Stimulated activated CD4-positive, alpha-beta T cell treated with anti-CD3 and anti-CD28 coated beads, Interleukin-12 subunit alpha, Interleukin-12 subunit beta, amount 100 ng/mL, for 4 hours (primary cell): ENCODE results near the gene MAN2B2.

ENCODE experiments used
- DNase-seq: peaks from one replicate; pipeline ENCODE4 v3.0.0-alpha.2; 2020

Gene MAN2B2

DNA sequence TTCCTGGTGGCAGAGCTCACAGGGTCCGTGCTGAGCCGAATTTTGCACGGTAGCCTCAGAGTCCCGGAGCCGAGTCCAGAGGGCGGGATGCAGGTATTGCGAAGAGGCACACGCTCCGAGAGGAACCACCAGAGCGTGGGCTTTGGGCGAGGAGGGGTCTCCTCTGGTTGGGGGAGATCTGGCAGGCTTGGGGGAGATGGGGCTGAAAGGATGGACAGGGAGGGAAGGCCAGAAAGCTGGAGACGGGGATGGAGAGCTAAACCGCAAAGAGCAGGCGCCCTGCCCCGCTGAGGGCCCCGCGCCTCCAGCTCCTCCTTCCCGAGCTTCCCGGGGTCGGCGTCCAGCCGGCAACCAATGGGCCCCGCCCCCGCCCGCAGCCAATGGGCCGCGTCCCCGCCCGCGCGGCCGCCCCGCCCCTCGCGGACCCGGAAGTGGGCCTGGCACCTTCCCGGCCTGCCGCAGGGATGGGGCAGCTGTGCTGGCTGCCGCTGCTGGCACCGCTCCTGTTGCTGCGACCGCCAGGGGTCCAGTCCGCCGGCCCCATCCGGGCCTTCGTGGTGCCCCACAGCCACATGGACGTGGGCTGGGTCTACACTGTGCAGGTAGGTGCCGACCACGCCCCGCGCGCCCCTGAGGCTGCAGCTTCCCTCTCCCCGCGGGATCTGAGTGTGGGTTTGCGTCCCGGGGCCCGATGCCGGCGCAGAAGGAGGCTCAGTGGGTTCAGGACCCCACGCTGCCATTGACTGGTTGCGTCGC is at the start of gene MAN2B2:
MAN2B2 (plus strand) TSS at position 443 of the 756 bp plus-strand sequence; CDS start at position 465, 22 bp downstream.
- DNase-seq, result peak; percentile 85

DNA sequence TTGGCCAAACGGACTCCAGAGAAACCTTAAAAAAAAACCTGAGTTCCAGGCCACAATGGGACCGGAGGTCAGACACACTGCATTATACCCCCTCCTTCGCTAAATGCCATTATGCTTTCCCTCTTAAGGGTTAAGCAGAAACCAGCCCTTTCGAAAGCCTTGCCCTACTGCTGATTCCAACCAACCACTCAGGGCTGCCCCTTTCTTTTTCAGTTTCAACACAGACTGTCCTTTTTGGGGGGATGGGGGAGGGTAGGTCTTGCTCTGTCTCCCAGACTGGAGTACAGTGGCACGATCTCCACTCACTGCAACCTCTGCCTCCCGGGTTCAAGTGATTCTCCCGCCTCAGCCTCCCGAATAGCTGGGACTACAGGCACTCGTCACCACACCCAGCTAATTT is 49.5 kb upstream of the MAN2B2 start:
- DNase-seq, result no peak

DNA sequence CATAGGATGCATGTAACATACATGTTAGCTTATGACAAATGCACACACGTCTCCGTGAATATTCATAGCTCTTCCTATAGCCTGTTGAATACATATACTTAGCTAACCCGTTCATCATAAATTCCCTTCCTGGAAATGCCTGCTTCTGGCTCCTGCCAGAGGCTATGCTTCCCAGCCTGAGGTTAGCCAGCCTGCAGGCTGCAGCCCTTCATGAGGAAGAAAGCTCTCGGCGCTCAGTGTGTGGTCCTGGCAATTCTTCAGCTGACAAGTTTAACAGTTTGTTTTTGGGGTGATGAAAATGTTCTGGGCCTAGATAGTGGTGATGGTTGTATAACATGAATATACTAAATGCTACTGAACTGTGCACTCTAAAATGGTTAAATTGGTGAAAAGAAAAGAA is 48.8 kb upstream of the MAN2B2 start:
- DNase-seq, result no peak

DNA sequence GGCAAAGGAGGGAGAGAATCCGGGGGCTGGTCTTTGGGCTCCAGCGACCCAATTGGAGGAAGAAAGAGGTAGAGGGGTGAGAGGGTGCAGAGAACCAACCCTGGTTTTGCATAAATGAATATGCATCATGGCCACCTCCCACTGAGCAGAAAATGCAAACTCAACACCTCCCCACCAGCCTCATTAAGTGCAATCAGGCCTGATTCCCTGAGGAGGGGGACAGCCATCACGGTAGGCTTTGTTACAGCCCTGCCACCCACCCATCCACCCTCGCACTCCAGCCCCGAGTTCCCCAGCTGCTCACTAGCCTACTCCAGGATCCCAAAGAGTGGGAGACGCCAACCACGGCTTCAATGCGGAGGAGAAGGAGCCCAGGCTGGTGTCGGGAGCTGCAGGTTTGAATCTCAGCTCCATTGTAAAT is 48.3 kb upstream of the MAN2B2 start:
- no peak for DNase-seq

DNA sequence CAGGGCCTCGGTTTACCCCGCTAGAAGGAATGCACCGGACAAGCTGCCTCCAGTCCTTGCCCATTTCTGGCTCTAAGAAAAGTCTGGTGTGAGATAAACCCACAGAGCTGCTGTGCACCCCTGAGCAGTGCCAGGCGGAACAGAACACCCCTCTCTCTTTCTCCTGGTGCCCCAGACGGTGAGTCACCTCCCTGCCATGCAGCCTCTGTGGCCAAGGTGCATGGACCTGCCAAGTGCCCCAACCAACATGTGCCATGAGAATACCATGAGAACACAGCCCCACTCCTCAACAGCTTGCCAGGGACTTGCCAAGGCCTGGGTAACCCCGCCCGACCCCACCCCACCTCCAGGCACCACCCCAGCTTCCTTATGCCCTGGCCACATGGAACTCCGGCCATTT is 47.7 kb upstream of the MAN2B2 start:
- DNase-seq, result no peak

DNA sequence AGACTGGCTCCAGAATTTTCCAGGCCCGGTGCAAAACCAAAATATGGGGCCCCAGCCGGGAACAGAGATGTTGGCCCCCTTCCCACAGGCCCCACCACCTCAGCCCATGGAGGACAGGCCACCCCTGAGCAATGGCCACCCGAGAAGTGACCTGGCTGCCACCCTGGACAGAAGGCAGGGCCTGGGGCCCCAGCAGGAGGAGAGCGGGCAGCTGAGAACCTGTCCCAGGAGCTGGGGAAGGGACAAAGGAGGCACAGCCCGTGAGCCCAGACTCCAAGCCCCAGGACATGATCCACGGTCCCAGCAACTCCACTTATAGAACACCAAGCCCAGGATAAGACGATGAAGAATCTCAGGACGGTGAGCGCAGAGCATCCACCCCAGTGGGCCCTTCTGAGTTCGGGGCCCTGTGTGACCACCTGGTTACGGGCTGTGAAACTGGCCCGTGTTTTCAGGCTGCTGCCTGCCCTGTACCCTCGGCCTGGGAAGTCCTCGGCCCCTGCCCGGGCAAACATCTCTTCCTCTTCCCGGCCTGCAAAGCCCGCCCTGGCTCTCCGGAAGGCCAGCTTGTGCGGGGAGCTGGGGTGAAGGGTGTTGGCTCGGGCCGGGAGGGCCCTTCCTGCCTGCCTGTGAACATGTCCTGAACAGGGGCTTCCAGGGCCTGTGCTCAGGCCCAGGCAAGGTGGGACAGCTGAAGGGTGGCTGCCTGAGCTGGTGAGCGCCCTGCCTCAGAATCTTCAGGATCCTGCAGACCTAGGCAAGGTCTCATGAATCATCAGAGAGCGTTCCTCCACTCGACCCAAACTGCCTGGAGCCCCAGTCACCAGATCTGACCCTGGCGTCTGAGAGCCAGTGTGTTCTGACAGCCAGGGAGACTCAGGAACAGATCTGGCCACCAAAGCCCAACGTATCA is 47.0 kb upstream of the MAN2B2 start:
- no peak for DNase-seq

DNA sequence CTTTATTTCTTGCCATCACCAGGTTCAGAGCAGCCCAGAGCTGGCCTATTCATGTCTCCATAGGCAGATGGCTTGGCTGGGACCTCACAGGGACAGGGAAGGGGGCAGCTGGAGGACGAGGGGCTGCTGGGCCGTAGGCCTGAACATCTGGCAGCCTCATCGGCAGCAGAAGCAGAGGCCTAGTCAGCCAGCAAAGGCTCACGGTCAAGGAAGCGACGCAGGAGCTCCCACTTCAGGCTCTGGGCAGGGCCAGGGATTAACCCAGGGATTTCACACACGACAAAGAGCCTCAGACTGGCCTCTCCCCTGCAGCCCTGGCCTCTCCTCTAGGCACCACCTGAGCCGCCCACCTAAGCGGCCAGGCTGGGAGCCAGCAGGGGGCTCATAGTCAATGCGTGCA is 46.0 kb upstream of the MAN2B2 start:
- DNase-seq, result no peak

DNA sequence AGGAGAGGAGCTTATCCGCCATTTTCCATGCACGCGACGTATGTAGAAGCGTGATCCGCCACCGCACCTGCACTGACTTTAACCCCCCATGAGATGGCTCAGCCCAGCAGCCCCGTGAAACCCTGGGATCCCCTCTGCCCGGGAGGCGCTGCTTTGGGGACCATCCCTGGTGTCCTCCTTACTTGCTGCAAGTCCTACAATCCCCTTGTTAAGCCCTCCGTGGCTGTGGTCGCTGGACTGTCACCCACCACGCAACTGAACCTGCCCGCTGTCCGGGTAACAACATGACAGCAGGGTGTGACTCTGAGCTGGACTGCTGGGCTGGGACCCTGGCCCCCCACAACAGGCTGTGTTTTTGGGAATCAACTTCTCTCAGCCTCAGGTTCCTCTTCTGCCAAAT is 44.7 kb upstream of the MAN2B2 start:
- no peak for DNase-seq

DNA sequence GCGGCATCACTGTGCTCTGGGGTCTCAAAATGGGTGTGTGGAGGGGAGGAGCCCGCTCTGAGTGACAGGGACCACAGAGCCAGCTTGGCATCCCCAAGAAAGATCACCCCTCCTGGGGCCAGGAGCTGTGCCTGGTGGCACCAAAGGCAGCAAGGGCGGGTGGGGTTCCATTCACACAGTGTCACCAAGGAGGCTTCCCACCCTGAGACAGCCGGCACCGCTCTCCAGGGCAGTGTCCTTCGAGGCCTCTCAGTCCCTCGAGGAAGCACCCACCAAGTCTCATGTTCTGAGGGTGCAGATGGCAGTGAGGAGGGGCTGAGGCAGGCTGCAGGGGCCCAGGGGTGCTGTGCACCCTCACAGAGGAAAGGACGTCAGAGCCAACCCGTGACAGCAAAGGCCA is 44.0 kb upstream of the MAN2B2 start:
- DNase-seq, result no peak

DNA sequence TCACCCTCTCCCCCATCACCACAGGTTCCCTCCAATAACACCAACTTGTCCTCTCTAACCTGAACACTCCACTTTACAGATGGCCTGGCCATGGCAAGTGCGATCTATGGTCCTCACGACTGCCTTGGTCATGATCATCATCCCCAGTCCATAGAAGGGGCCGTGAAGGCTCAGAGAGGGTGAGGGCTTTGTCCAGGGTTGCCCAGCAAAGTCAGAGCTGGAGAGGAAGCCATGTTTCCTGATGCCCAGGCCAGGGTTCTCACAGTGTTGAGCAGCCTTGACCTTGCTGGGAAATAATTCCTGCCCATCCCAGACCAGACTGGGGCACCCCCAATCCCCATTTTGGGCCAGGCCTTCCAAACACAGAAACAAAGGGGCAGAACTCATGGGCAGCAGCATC is 42.9 kb upstream of the MAN2B2 start:
- DNase-seq, result no peak

DNA sequence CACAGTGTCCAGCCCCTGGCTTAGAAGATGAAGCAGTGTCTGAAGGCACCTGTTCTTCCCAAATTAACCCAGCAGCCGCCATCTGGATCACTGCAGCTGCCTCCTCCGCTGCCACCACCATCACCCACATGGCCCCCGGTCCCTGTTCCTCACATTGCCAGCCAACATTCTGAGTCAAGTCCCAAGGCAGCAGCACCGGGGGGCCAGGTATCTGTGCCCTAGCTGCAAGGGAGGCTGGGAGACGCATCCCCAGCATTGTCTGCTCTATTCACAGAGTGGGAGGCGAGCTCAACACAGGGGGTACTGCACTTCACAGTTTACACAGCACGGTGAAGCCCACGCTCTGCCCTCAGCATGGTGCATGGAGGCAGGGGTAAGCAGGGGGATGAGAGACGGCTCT is 42.3 kb upstream of the MAN2B2 start:
- DNase-seq, result no peak

DNA sequence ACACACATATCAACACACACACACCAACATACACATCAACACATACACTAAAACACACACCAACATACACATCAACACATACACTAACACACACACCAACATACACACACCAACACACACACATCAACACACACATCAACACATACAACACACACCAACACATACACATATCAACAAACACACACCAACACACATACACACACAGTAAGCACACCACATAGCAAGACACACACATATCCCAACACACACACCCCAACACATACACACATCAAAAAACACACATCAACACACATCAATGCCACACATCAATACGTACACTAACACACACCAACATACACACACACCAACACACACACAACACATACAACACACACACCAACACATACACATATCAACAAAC is 40.9 kb upstream of the MAN2B2 start:
- DNase-seq, result no peak

DNA sequence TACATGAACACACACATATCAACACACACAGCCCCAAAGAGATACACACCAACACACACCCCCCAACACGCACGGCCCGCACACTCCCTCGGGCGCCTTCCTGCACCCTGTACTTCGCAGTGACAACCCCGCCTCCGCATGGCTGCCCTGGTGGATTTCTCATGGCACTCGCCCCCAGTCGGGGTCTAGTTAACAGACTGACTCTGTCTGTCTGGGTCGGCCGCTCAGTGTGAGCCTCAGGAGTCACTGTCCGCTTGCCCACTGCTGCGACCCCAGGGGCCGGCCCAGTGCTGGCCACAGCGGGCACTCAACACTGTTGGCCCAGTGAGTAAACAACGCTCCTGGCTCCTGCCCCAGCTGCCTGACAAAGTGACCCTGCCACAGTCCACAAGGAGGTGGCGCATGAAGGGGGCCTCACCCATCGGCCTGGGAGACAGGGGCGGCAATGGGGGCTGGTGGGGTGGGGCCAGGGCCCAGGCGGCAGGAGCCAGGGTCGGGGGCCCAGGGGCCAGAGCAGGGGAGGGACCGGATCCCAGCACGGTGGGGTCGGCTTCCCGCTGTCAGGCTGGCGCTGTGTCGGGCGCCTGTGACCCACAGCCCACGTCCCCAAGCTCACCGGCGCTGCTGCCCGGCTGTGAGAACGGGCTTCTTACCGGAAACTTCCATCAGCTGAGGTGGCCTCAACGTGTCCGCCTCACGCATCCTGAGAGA is 40.2 kb upstream of the MAN2B2 start:
- no peak for DNase-seq

DNA sequence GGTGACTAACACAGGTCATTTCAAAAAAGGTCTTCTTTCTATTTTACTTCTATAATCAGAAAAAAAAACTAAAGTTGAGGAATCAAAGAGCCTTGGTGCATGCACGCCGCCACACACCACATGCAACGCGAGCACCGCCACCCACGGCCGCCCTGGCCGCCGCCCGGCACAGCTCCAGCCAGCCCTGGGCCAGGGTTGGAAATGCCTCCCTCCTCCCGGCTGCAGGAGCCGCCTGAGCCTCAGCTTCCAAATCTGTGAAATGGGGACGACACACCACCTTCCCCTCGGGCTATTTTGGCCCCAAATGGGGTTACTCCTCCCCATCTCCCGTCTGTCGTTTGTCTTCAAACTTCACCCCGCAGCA is 39.7 kb upstream of the MAN2B2 start:
- DNase-seq, result no peak

DNA sequence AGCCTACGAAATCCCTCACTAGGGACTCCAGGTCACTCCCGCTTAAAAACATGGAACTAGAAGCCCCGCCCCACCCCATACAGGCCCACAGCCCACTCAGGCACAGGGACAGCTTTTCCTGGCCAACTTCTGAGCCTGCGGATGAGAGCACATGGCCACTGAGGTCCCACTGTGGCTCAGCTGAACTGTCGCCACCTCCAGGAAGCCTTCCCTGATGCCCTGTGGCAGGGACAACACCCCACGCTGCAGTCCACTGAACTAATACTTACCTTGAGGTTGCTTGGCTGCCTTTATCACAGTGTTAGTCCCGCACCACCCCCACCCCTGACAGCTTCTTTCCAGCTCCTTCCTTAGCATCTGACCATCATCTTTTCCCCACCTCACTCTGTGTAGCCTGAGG is 39.3 kb upstream of the MAN2B2 start:
- DNase-seq, result no peak

DNA sequence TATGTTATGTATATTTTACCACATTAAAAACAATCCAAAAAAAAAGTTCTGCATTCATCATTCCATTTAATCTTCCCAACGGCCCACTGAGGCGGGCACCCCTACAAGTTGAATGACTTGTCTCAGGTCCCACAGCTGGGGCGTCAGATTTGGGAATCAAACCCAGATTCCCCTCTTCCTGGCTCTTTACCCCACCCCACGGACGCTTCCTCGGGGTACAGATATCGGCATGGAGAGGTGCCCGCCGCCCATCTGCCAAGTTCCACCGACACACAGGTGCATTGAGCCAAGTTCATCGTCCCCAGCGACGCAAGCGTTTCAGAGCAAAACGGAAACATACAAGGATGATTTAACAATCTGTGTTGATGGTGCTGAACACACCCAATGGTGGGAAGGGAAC is 36.9 kb upstream of the MAN2B2 start:
- no peak for DNase-seq

DNA sequence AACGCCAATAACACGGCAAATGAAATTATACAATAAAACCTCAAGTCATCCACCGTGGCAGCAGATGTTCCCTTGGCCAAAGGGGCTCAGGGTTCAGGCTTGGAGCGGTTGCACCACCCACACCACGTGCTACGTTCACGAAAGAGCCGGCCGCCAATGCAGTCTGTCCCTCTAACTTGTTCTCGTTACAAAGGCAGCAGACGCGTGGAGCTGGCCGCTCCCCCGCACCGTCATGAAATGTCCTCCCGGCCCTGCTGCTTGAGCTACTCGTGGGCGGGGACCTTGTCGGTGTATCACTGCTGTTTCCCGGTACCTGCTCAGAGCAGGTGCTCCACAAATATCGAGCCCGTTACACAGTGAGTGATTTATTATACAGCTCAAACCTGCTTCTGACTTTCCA is 36.4 kb upstream of the MAN2B2 start:
- DNase-seq, result no peak

DNA sequence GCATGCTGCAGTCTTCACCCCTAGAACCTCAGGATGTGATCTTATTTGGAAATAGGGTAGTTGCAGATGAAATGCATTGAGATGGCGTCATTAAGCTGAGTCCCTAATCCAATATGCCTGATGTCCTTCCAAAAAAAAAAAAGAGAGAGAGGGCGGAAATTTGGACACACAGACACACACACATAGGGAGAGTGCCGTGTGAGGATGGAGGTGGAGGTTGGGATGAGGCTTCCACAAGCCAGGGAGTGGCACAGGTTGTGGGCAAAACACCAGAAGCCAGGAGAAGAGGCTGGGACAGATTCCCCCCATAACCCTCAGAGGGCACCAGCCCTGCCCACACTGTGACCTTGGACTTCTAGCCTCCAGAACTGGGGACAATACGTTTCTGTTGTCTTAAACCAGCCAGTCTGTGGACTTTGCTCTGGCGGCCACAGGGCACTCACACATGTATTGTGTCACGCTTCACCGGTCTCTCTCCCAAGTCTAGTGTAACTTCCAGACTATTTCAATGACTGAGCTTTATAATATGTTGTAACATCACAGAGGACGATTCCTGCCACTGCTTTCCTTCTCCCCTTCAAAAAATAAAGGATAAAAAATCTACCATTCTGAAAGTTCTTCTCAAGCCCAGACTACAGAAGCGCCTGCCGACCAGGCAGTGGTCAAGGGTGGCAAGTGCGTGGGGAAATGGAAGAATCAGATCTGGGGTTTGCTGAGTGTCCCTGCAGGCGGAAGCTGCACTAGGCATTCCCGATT is 35.8 kb upstream of the MAN2B2 start:
- no peak for DNase-seq

DNA sequence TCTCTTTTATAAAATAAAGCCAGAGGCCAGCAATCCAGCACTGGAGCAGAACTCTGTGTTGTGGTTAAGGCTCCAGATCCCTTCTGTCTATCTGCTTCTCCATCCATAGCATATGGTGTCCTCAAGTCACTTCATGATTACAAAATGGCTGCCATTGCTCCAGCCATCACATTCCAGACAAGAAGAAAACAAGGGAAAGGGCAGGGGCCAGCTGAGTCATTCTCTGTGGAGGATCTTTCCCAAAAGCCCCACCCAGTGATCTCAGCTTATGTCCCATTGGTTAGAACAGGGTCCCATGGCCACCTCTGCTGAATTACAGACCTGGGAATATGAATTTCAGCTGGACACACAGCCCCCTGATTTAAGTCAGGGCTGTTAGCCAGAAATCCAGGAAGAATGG is 34.1 kb upstream of the MAN2B2 start:
- no peak for DNase-seq

DNA sequence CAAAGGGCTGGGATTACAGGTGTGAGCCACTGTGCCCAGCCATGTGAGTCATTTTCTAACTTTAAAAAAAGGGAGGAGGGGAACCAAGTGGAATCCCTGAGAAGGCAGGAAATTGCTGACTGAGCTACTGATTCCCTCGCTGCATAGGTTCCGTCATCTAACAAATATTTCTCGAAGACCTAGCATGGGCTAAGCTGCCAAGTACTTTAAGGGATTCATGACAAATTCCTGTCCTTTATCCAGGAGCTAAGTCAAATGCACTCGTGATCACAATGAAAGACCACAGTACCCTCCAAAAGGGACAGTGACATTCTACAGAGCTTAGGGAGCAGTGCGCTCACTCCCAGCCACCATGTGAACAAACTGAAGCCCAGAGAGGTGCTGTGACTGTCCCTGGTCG is 33.2 kb upstream of the MAN2B2 start:
- no peak for DNase-seq

DNA sequence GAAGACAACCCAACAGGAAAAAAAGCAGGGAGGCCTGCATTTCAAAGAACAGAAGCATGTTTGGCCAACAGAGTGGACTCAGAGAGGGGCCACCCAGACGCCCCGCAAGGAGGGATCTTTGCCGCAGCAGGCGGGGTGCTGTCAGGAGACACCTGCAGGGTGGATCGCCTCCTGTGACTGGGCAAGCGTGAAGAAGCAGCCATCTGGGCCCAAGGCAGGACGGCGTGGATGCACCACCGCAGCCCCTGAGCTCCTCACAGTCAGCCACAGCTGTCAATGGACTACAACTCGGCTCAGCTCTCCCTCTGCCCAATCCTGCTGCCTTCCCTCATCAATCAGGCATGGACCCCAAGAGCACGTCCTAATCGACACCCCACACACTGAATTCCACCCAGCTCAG is 32.0 kb upstream of the MAN2B2 start:
- no peak for DNase-seq

DNA sequence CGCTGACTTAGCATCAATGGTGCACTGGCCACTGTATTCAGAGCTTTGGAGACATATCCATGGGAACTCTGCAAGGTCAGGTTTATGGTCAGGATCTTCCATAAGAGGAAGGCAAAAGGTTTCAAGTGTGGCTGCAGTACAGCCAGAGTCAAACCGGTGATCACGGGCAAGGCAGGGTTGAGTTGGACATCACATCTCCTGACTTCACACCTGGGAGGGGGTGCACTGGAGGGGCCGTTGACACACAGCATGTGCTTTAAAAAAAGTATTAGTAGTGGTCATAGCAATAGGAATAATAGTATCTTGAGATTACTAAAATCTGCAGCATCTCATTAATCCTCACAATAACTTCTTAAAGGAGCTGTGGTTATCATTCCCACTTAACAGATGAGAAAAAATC is 28.9 kb upstream of the MAN2B2 start:
- DNase-seq, result no peak
